HEK293 (cell line): ENCODE measurements around the gene ZC3H7B.

Source experiments
- RBAK ChIP-seq: fragments of 450-650 bp; formaldehyde crosslinking; IDR thresholded peaks from 2 replicates; pipeline ENCODE4 v1.5.1; 2016; ENCODE audit warnings: missing biosample characterization, missing genetic modification characterization
- TCF7L2 ChIP-seq: IDR thresholded peaks from 2 replicates; pipeline ENCODE4 v1.6.1; 2011; ENCODE audit warnings: low read depth, mild to moderate bottlenecking, inconsistent platforms, low read length, moderate library complexity, borderline replicate concordance
- ZNF768 ChIP-seq: fragments of 450-650 bp; formaldehyde crosslinking; IDR thresholded peaks from 2 replicates; pipeline ENCODE4 v1.5.1; 2018; ENCODE audit warnings: missing biosample characterization, mild to moderate bottlenecking, missing genetic modification characterization
- ZNF776 ChIP-seq: fragments of 450-650 bp; formaldehyde crosslinking; IDR thresholded peaks from 2 replicates; pipeline ENCODE4 v1.5.0; 2017; ENCODE audit warnings: missing biosample characterization, missing genetic modification characterization, borderline replicate concordance
- TF ChIP-seq, protein P1 (sequence below): fragments of 450-650 bp; formaldehyde crosslinking; IDR thresholded peaks from 2 replicates; pipeline ENCODE4 v1.5.1; 2017; ENCODE audit warnings: missing biosample characterization, missing genetic modification characterization
- TF ChIP-seq, protein P2 (sequence below): fragments of 450-650 bp; formaldehyde crosslinking; IDR thresholded peaks from 2 replicates; pipeline ENCODE4 v1.5.1; 2016; ENCODE audit warnings: missing biosample characterization, missing genetic modification characterization

DNA sequence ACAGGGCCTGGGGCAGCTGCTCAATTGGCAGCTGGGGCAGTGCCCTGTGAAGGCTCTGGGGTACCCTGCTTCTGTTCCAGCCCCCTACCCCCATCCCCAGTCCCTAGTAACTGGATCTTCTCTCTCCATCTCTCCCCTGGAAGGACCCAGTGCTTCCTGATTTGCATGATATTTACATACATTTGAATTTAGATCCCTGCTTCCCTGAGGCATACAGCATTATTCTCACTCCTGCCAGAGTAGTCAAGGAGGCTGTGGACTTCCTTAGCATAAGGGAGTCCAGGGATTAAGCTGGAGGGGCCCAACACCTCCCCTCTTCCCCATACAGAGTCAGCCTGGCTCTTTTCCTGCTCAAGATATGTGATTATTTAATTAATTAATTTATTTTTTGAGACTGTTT is 105.1 kb downstream of the ZC3H7B start:
- no peak for TF ChIP-seq ZNF776 (tag by site-specific recombination)
- TF ChIP-seq TCF7L2: no peak
- TF ChIP-seq, protein P1, sequence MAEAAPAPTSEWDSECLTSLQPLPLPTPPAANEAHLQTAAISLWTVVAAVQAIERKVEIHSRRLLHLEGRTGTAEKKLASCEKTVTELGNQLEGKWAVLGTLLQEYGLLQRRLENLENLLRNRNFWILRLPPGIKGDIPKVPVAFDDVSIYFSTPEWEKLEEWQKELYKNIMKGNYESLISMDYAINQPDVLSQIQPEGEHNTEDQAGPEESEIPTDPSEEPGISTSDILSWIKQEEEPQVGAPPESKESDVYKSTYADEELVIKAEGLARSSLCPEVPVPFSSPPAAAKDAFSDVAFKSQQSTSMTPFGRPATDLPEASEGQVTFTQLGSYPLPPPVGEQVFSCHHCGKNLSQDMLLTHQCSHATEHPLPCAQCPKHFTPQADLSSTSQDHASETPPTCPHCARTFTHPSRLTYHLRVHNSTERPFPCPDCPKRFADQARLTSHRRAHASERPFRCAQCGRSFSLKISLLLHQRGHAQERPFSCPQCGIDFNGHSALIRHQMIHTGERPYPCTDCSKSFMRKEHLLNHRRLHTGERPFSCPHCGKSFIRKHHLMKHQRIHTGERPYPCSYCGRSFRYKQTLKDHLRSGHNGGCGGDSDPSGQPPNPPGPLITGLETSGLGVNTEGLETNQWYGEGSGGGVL (tag by site-specific recombination): no peak
- no peak for TF ChIP-seq ZNF768 (tag by site-specific recombination)
- TF ChIP-seq, protein P2, sequence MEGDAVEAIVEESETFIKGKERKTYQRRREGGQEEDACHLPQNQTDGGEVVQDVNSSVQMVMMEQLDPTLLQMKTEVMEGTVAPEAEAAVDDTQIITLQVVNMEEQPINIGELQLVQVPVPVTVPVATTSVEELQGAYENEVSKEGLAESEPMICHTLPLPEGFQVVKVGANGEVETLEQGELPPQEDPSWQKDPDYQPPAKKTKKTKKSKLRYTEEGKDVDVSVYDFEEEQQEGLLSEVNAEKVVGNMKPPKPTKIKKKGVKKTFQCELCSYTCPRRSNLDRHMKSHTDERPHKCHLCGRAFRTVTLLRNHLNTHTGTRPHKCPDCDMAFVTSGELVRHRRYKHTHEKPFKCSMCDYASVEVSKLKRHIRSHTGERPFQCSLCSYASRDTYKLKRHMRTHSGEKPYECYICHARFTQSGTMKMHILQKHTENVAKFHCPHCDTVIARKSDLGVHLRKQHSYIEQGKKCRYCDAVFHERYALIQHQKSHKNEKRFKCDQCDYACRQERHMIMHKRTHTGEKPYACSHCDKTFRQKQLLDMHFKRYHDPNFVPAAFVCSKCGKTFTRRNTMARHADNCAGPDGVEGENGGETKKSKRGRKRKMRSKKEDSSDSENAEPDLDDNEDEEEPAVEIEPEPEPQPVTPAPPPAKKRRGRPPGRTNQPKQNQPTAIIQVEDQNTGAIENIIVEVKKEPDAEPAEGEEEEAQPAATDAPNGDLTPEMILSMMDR (tag by site-specific recombination): no peak
- no peak for TF ChIP-seq RBAK (tag by site-specific recombination)
